Activated CD4-positive, alpha-beta T cell treated with anti-CD3 and anti-CD28 coated beads, Interleukin-2, amount 10 ng/mL, durations not matched to agents 7 days and 5 days (primary cell): Measurements from ENCODE around the gene CRISP1. TPM values are rescaled to one million over a fixed set of nuclear protein-coding genes. Genes with fewer than 3 reads are reported as not detected.

Experiments used
- CTCF ChIA-PET: fragments of 350-600 bp; sonication (Branson Sonifier 250); formaldehyde crosslinking; loops from one replicate; lab custom pipeline; 2021; ENCODE audit warnings: antibody characterized with exemption; lab: Charles Lee
- POLR2A ChIA-PET: fragments of 350-600 bp; sonication (Branson Sonifier 250); formaldehyde crosslinking; loops from one replicate; lab custom pipeline; 2021; ENCODE audit warnings: antibody characterized with exemption; lab: Charles Lee
- DNase-seq: peaks from one replicate; pipeline ENCODE4 v3.0.0-alpha.2; 2020
- H3K27ac Mint-ChIP-seq: one replicate; pipeline ENCODE4 v1.8.0; 2021; ENCODE audit warnings: mild to moderate bottlenecking, moderate library complexity, mixed read lengths
- H3K27me3 Mint-ChIP-seq: one replicate; pipeline ENCODE4 v1.8.0; 2021; ENCODE audit warnings: mixed read lengths
- H3K36me3 Mint-ChIP-seq: one replicate; pipeline ENCODE4 v1.8.0; 2021; ENCODE audit warnings: low read depth, mixed read lengths
- H3K4me1 Mint-ChIP-seq: one replicate; pipeline ENCODE4 v1.8.0; 2021; ENCODE audit warnings: mixed read lengths
- H3K4me3 Mint-ChIP-seq: one replicate; pipeline ENCODE4 v1.8.0; 2021; ENCODE audit warnings: mild to moderate bottlenecking, moderate library complexity, mixed read lengths
- H3K9me3 Mint-ChIP-seq: one replicate; pipeline ENCODE4 v1.8.0; 2021; ENCODE audit warnings: mixed read lengths
- total RNA-seq, 2 experiments: library from RNA; stranded (reverse); gene quantifications; one replicate each; pipeline ENCODE4 v1.2.3, GENCODE V29; 2021

Gene CRISP1
- total RNA-seq, 2 experiments from 2014 or later, result not detected

DNA sequence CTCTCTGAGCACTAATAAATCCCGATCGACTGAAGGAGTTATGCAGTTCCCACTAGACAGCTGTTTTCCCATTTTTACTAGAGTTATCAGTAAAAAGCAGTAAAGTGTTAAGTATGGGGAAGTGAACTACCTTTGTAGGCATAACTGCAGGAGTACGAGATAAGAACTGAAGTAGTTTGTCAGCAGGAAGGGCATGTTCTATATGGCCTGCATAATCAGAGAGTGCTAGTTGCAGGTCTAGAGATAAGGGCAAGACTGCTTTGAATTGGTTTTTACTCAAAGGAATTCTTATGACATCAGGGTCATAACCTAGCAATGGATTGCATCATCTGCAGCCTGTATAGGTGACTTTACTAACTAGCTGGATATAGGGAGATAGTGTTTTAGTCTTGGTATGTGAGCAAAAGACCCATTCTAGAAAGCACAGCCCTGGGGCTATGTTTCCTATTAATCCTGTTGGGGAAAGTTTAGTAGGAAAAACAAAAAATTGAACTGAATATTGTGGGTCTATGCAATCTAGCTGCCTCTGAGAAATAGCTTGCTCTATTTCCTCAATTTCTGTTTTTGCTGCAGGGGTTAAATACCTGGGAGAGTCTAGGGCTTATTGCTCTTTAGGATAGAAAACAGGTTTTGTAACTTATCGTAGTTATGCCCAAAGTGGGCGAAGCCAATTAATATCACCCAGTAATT lies 22.6 kb upstream of the CRISP1 start:
- no peak for DNase-seq
- Mint-ChIP-seq H3K27ac (no peak overlapping the region), H3K4me3 (no peak overlapping the region), H3K27me3 (no peaks in the 10 kb centered on the region), H3K9me3 (no peaks in the 10 kb centered on the region), H3K4me1 (peaks cover 8% of the 10 kb centered on the region), H3K36me3 (no peaks in the 10 kb centered on the region)
- POLR2A ChIA-PET, result no interaction called here
- CTCF ChIA-PET, result no interaction called here

DNA sequence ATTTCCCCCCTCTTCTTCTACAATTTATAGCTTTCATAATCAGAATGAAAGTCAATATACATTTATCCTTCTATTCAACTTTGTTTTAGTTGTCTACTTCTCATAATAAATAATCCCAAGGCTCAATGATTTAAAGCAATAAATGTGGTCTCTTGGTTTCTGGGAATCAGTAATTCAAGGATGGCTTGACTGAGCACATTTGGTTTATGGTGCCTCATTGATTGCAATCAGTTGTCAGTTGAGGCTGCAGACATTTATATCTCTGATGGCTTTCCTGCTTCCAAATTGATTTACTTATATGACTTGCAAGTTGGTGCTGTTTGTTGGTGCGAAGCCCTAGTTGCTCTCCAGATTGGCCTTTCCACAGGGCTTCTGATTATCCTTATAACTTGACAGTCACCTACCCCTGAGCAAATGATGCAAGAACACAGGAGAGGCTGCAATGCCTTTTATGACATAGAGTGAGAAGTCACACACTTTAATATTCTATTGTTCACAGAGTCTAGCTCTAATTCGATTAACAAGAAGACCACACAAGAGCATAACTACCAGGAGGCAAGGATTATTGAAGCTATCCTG lies 2.7 kb upstream of the CRISP1 start:
- no peaks in the 10 kb centered on the region for H3K27me3 Mint-ChIP-seq
- DNase-seq, result no peak
- H3K36me3 Mint-ChIP-seq, result no peaks in the 10 kb centered on the region
- CTCF ChIA-PET, result no interaction called here
- POLR2A ChIA-PET, result no interaction called here
- no peak overlapping the region for H3K4me3 Mint-ChIP-seq
- H3K4me1 Mint-ChIP-seq, result no peaks in the 10 kb centered on the region
- H3K27ac Mint-ChIP-seq, result no peak overlapping the region
- H3K9me3 Mint-ChIP-seq, result peaks cover 5% of the 10 kb centered on the region

DNA sequence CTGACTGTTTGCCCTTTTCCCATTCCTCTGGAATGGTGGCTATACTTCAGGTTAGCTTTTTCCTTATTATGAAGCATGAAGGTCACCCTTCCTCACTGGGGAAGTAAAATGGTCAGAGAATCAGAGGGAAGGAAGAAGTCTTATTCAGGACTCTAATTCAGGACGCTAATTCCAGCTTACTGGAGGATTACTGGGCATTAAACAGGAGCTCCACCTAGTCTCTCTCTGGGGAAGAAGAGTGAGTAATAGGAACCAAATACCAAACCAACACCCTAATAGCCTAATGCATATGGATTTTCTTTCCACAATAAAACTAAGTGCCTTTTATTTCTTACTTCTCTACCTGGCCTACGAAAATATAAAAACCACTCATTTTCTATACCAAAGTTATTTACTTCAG lies 10.1 kb downstream of the CRISP1 start:
- no peaks in the 10 kb centered on the region for H3K36me3 Mint-ChIP-seq
- no peak overlapping the region for H3K4me3 Mint-ChIP-seq
- DNase-seq, result no peak
- no peaks in the 10 kb centered on the region for H3K27me3 Mint-ChIP-seq
- ChIA-PET POLR2A (no interaction called here), CTCF (no interaction called here)
- H3K9me3 Mint-ChIP-seq, result no peaks in the 10 kb centered on the region
- H3K4me1 Mint-ChIP-seq, result no peaks in the 10 kb centered on the region
- H3K27ac Mint-ChIP-seq, result no peak overlapping the region

GRCh38 chr6:49855221-49855620 lies 11.1 kb downstream of the CRISP1 start:
- DNase-seq, result no peak
- H3K4me3 Mint-ChIP-seq, result no peak overlapping the region
- no peaks in the 10 kb centered on the region for H3K27me3 Mint-ChIP-seq
- ChIA-PET POLR2A (no interaction called here), CTCF (no interaction called here)
- no peaks in the 10 kb centered on the region for H3K36me3 Mint-ChIP-seq
- no peak overlapping the region for H3K27ac Mint-ChIP-seq
- no peaks in the 10 kb centered on the region for H3K9me3 Mint-ChIP-seq
- no peaks in the 10 kb centered on the region for H3K4me1 Mint-ChIP-seq

DNA sequence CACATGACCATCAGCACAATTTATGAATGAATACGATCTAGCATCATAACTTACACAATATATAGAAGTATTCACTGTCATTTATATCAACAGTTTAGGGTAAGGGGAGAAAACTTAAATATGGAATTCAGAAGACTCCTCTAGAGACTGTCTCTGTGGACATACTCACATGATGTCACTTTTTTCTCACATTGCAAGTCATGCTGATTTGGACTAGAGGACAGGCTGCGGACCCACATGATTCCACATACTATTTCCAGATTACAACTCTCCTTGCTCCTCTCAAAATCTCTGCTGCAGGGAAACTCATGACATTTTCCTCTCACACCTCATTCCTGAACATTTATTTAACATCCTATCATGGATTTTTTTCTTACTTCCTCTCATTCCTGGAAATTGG lies 13.4 kb downstream of the CRISP1 start:
- Mint-ChIP-seq H3K4me1 (no peaks in the 10 kb centered on the region), H3K36me3 (no peaks in the 10 kb centered on the region), H3K27ac (no peak overlapping the region), H3K9me3 (no peaks in the 10 kb centered on the region), H3K4me3 (no peak overlapping the region), H3K27me3 (no peaks in the 10 kb centered on the region)
- POLR2A ChIA-PET, result no interaction called here
- CTCF ChIA-PET, result no interaction called here
- DNase-seq, result no peak

DNA sequence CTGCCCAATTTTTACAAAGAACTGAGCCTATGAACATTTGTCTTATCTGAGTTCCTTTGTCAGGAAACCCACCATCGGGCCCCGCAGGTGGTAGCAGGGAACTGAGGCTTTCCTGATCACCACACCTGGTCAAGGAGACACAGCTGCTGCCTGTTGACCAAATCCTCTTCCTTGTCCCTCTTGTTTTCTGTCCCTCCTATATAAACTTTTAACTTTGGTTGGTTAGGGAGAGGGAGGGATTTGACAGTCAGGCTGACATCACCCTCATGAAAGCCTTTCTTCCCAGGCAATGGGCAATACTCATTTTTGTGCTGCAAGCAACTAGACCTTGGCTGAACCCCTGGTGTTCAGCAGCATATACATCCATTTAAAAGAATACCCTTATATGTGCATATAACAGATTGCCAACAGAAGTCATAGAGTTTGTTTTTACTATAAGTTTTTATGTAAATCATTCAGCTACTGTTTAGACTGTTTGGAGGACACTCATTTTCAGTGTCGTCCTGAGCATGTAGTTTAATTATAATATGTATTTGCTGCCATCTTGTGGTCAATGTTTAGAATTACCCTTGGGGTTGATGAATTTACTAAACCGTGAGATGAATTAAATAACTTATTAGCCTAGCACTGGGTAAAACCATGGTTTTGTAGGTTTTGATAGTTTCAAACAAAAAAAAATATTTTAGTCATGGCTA lies 17.0 kb downstream of the CRISP1 start:
- Mint-ChIP-seq H3K9me3 (no peaks in the 10 kb centered on the region), H3K27ac (no peak overlapping the region), H3K4me1 (no peaks in the 10 kb centered on the region), H3K36me3 (no peaks in the 10 kb centered on the region), H3K27me3 (no peaks in the 10 kb centered on the region), H3K4me3 (no peak overlapping the region)
- DNase-seq, result no peak
- CTCF ChIA-PET, result no interaction called here
- POLR2A ChIA-PET, result no interaction called here

DNA sequence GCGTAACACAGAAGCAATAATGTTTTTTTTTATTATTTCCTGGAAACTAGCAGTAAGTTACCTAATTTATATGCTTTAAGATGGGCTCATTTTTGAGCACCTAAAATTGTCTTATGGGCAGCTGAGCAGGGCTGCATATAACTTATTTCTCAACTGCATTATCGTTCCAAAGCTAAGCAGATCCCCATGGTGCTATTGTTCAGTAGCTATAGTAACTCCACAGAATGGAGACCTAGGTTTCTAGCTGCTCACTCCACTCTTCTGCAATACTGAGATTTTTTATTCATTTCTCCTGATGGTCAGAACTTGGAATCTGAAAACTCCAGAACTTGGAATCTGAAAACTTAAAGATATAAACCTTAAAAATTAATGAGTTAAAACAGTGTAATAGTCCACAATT lies 18.7 kb downstream of the CRISP1 start:
- ChIA-PET POLR2A (no interaction called here), CTCF (no interaction called here)
- Mint-ChIP-seq H3K4me3 (no peak overlapping the region), H3K36me3 (no peaks in the 10 kb centered on the region), H3K27ac (no peak overlapping the region), H3K9me3 (no peaks in the 10 kb centered on the region), H3K27me3 (no peaks in the 10 kb centered on the region), H3K4me1 (no peaks in the 10 kb centered on the region)
- no peak for DNase-seq

DNA sequence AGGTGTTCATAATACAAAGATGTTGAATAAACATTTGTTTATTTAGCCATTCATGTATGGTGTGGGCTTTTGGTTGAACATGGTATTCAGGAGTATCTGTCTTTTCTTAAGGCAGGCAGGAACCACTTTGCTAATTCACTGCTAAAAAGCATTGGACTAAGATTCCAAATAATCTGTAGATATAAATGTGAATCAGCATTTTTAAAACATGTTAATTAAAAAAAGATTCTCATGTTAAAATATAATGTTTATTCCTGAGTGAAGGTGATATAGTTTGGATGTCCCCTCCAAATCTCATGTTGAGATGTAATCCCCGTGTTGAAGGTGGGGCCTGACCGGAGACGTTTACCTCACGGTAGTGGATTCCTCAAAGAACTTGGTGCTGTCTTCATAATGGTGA lies 19.3 kb downstream of the CRISP1 start:
- CTCF ChIA-PET, result no interaction called here
- H3K36me3 Mint-ChIP-seq, result no peaks in the 10 kb centered on the region
- no peak overlapping the region for H3K4me3 Mint-ChIP-seq
- POLR2A ChIA-PET, result no interaction called here
- no peak overlapping the region for H3K27ac Mint-ChIP-seq
- no peak for DNase-seq
- no peaks in the 10 kb centered on the region for H3K9me3 Mint-ChIP-seq
- no peaks in the 10 kb centered on the region for H3K4me1 Mint-ChIP-seq
- H3K27me3 Mint-ChIP-seq, result no peaks in the 10 kb centered on the region

- no peak for DNase-seq
- ChIA-PET CTCF (no interaction called here), POLR2A (no interaction called here)
- Mint-ChIP-seq H3K27me3 (no peaks in the 10 kb centered on the region), H3K36me3 (no peaks in the 10 kb centered on the region), H3K9me3 (no peaks in the 10 kb centered on the region), H3K4me1 (no peaks in the 10 kb centered on the region), H3K27ac (no peak overlapping the region), H3K4me3 (no peak overlapping the region)
These were observed 24.9 kb downstream of the CRISP1 start for GRCh38 chr6:49841424-49841823.

- H3K4me3 Mint-ChIP-seq, result no peak overlapping the region
- H3K4me1 Mint-ChIP-seq, result no peaks in the 10 kb centered on the region
- no peaks in the 10 kb centered on the region for H3K9me3 Mint-ChIP-seq
- no peak overlapping the region for H3K27ac Mint-ChIP-seq
- H3K36me3 Mint-ChIP-seq, result no peaks in the 10 kb centered on the region
- ChIA-PET CTCF (no interaction called here), POLR2A (no interaction called here)
- no peaks in the 10 kb centered on the region for H3K27me3 Mint-ChIP-seq
- no peak for DNase-seq
These were observed 26.4 kb downstream of the CRISP1 start for GRCh38 chr6:49839957-49840356.

DNA sequence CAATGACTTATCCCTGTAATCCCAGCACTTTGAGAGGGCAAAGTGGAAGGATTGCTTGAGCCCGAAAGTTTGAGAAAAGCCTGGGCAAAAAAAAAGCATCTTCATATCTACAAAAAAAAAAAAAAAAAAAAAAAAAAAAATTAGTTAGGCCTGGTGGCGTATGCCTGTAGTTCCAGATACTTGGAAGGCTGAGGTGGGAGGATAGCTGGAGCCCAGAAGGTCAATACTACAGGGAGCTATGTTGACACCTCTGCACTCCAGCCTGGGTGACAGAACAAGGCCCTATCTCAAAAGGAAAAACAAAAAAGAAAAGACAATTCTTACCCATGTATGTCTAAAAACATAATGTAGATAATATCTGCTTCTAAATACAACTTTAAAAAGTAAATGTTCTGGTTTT lies 27.2 kb downstream of the CRISP1 start:
- Mint-ChIP-seq H3K9me3 (no peaks in the 10 kb centered on the region), H3K36me3 (no peaks in the 10 kb centered on the region), H3K4me3 (no peak overlapping the region), H3K4me1 (no peaks in the 10 kb centered on the region), H3K27me3 (no peaks in the 10 kb centered on the region), H3K27ac (no peak overlapping the region)
- ChIA-PET POLR2A (no interaction called here), CTCF (no interaction called here)
- DNase-seq, result no peak

DNA sequence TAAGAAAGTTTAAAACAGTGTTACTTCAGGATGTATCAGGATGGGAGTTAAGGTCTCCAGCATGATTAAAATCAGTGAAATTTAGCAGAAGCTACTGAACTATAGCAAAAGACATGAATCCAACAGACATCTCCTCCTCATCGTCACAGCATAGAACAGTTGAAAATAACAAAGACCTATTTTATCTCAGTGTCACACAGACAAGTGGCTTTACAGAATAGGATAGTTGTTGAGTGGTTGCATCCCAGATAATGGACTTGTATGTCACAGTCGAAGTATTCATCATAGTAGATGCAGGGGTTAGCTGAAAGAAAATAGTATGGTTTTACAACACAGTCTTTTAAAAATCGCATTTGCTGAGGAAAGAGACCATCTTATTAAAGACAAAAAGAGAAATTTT lies 31.2 kb downstream of the CRISP1 start:
- no peaks in the 10 kb centered on the region for H3K4me1 Mint-ChIP-seq
- no peak overlapping the region for H3K27ac Mint-ChIP-seq
- CTCF ChIA-PET, result no interaction called here
- H3K27me3 Mint-ChIP-seq, result no peaks in the 10 kb centered on the region
- H3K4me3 Mint-ChIP-seq, result no peak overlapping the region
- H3K36me3 Mint-ChIP-seq, result no peaks in the 10 kb centered on the region
- no peak for DNase-seq
- H3K9me3 Mint-ChIP-seq, result no peaks in the 10 kb centered on the region
- POLR2A ChIA-PET, result no interaction called here

- Mint-ChIP-seq H3K9me3 (no peaks in the 10 kb centered on the region), H3K27ac (no peak overlapping the region), H3K4me1 (no peaks in the 10 kb centered on the region), H3K36me3 (no peaks in the 10 kb centered on the region), H3K27me3 (no peaks in the 10 kb centered on the region), H3K4me3 (no peak overlapping the region)
- ChIA-PET POLR2A (no interaction called here), CTCF (no interaction called here)
- DNase-seq, result no peak
These were observed 32.9 kb downstream of the CRISP1 start for GRCh38 chr6:49833386-49833785.
